Activated CD4-positive, alpha-beta T cell treated with anti-CD3 and anti-CD28 coated beads for 24 hours (primary cell): ENCODE data around the gene LY86.

Experiments used
- DNase-seq, 2 donors: peaks; one replicate each; pipeline ENCODE4 v3.0.0-alpha.2; 2020; ENCODE audit warnings: low read depth in 2 of 2

Gene LY86

DNA sequence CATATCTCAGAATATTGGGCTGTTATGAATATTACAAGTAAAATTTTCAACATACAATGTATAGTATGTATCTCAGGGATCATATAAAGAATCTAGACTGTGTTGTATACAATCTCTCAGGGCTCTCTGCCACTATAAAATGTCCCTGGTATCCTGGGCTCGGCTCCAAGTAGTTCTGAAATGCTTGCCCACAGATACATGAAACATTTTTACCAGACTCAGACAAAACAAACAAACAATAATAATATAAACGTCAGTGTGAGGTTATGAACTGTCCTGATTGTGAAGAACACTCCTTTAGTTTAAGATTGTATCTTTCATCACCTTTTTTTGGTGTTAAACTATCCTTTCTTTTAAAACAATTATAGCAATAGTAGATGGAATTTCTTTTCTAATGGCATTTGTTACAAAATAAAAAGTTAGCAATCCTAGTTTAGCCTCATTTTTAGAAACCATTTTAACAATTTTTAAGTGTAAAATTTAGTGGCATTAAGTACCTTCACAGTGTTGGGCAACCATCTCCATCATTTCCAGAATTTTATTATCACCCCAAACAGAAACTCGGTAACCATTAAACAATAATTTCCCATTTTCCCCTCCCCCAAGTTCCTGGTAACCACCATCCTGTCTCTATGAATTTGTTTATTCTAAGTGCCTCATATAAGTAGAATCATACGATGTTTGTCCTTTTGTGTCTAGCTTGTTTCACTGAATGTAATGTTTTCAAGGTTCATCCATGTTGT is 17.4 kb upstream of the LY86 start:
- DNase-seq: no peak

- DNase-seq: no peak
These were observed 13.4 kb upstream of the LY86 start for GRCh38 chr6:6575143-6575542.

GRCh38 chr6:6577735-6578134 is 10.8 kb upstream of the LY86 start:
- DNase-seq: no peak

- DNase-seq: no peak
These were observed 9.2 kb upstream of the LY86 start for GRCh38 chr6:6579281-6579680.

DNA sequence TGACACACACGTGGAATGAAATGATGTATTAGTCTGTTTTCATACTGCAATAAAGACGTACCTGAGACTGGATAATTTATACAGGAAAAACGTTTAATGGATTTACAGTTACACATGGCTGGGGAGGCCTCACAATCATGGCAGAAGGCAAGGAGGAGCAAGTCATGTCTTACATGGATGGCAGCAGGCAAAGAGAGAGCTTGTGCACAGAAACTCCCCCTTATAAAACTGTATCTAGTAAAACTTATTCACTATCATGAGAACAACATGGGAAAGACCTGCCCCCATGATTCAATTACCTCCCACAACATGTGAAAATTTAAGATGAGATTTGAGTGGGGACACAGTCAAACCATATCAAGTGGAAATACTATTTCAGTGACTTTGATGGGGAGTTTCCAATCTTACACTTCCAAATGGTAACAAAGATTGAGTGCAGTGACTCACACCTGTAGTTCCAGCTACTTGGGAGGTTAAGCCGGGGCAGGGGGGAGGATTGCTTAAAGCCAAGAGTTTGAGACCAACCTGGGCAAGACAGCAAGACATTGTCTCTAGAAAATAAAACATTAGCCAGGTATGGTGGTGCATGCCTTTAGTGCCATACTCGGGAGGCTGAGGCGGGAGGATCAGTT is 8.2 kb upstream of the LY86 start:
- no peak for DNase-seq

DNA sequence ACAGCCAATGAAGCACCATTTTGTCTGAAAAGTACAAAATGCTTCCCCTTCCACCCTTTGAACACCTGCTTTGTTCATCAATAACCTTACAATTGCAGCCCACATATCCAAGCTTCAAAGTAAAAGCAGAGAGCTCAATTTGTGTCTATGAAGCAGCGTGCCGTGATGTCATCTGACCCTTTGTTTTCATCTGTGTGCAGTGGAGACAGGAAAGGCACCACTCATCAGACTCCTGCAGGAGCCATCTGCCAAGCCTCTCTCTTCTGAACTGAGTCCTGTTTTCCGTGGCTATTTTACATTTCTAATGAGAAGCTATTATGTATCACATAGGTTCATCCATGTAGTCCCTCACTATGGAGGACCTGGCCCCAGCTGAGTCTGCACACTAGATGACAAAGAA is 7.5 kb upstream of the LY86 start:
- no peak for DNase-seq

DNA sequence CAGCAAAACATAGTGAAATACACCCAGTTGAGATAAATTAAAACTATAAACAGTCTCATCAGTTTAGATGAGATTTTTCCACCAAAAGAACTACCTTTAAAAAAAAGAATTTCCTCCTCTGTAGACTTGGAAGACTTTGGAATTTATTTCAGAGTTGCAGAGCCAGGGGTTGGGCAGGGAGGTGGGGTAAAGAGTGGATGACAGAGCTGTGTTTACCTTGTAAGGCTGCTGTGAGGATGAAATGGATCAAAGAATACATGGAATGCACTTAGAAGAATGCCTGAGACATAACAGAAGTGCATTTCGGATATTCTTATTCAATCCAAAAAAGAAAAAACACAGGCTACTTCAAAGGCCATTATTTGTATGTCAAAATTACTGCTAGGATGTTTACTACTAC is 6.4 kb upstream of the LY86 start:
- no peak for DNase-seq

GRCh38 chr6:6583836-6584235 is 4.7 kb upstream of the LY86 start:
- DNase-seq: peak in 1 of 2 donors; percentile 28

DNA sequence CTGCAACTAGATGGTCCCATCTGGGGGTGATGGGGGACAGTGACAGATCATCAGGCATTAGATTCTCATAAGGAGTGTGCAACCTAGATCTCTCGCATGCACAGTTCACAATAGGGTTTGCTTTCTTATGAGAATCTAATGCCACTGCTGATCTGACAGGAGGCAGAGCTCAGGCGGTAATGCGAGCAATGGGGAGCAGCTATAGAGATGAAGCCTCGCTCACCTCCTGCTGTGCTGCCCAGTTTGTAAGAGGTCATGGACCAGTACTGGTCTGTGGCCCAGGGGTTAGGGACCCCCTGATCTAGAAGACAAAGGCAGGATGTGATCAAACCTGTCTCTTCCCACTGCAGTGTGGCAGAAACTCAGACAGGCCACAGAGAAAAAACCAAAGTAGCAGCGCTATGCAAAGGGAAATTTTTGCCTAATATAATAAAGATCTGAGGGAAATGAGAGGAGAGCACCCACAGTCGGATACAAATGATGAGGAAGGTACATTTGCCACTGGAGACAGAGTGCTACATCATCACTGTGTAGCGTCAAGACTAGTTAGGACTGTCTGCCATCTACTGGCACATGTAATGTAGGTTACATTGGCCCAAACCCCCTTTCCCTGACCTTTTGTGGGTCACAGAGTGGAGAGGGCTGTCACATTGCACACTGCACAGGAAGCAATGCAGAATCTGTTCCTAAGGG is 4.1 kb upstream of the LY86 start:
- no peak for DNase-seq

DNA sequence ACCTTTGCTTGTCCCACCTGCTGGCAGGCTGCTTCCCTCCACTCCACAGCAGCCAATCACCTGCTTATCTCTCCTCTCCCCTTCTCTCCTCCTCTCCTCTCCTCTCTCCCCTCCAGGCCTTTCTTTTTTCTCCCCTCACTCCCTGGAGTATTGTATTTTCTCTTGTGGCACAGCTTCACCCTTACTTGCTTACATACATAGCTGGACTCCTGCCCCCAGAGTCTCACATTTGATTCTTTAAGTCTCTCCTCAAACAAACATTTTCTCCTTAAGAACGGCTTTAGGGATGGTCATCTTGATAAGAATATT is 3.6 kb upstream of the LY86 start:
- no peak for DNase-seq

- DNase-seq: no peak
These were observed 2.4 kb upstream of the LY86 start for GRCh38 chr6:6586167-6586566.

- DNase-seq: no peak
These were observed 1.6 kb upstream of the LY86 start for GRCh38 chr6:6586671-6587526.

GRCh38 chr6:6587696-6588063 is 840 bp upstream of the LY86 start:
- DNase-seq: no peak

- DNase-seq: no peak
These were observed 597 bp downstream of the LY86 start for GRCh38 chr6:6588924-6589709.

DNA sequence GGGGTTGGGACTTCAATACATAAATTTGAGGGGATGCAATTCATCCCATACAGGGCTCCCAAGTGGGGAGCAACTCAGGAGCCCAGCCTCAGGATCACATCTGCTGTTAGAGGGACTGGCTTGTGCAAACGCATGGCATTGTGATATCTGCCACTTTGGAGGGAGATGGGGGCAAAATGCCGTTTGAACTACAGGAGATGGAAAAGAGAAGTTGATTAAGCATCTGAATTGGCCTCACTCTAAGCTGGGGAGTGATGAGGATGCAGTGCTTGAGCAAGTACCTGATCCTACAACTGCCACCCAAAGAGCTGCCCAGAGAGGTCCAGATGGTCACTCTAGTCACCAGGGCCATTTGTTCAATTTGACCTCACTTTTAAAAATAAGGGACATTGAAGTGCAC is 2.0 kb downstream of the LY86 start:
- no peak for DNase-seq

GRCh38 chr6:6591778-6592465 is 3.4 kb downstream of the LY86 start:
- no peak for DNase-seq

GRCh38 chr6:6592826-6593475 is 4.4 kb downstream of the LY86 start:
- DNase-seq: no peak

DNA sequence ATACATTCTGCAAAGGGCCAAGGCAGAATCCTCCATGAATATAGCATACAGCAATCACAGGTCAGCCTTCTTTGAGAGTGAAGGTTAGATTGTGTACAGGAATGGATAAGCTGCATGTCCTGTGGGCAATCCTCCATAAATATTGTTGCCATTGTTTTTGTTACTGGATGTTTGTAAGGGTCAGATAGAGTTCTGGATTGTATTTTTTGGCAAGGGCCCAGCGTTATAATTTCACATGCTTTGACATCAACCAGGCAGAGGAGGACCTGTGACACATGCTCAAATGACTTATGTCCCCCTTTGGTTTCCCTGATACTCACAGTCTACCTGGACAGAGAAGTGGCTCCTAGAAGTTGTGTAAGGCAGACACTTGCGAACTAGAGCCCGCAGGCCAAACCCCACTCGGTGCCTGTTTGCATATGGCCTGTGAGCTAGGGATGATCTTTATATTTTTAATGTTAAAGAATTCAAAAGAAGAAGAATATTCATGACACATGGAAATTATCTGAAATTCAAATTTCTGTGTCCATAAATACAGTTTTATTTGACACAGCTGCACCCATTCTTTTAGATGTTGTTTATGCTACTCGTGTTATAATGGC is 5.4 kb downstream of the LY86 start:
- no peak for DNase-seq

GRCh38 chr6:6595025-6595424 is 6.5 kb downstream of the LY86 start:
- no peak for DNase-seq

GRCh38 chr6:6595952-6596351 is 7.4 kb downstream of the LY86 start:
- DNase-seq: no peak
